ENCODE data around the gene TRIOBP. TPM values are rescaled to one million over a fixed set of nuclear protein-coding genes. Genes with fewer than 3 reads are reported as not detected.

TRIOBP gene
- total and polyA plus RNA-seq, 2 of the 13 experiments (the other 11 are each of a cell fraction or from before 2014, with no cell fraction given) = 6.1 to 15.4 TPM

DNA sequence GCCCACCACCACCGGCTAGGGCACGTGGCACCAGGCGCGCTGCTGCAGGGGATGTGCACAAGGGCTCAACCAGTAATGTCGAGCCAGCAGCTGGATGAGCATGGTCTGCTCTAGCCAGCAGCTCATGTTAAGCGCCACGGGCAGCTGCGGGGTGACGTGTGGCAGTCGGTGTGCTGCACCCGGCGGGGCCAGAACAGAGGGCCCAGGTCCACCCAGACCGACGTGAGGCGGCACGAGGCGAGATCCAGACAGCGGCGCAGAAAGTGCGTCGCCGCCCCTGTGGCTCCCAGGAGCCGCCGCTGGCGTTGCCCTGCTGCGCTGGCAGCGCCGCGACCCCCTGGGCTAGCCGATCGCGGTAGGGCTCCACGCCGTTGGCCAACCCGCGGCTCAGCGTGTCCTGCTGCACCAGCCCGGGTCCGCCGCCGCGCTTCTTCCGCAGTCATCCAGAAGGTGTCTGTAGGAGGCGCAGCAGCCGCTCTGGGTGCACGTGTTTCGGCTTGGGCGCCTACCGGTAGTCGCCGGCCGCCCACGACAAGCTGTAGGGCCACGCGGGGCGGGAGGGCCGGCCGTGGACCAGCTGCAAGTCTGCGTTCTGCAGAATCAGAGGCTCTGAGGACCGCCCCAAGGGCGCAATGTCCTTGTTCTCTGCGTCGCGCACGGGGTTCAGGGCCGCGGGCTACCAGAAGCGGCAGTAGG, 121.7 kb downstream of the TRIOBP start (continued):
- TF ChIP-seq, protein P1, sequence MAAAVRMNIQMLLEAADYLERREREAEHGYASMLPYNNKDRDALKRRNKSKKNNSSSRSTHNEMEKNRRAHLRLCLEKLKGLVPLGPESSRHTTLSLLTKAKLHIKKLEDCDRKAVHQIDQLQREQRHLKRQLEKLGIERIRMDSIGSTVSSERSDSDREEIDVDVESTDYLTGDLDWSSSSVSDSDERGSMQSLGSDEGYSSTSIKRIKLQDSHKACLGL (CRISPR knock-in tag; IDR thresholded peaks at IDR 0.05) = no peak
- TF ChIP-seq, protein P2, sequence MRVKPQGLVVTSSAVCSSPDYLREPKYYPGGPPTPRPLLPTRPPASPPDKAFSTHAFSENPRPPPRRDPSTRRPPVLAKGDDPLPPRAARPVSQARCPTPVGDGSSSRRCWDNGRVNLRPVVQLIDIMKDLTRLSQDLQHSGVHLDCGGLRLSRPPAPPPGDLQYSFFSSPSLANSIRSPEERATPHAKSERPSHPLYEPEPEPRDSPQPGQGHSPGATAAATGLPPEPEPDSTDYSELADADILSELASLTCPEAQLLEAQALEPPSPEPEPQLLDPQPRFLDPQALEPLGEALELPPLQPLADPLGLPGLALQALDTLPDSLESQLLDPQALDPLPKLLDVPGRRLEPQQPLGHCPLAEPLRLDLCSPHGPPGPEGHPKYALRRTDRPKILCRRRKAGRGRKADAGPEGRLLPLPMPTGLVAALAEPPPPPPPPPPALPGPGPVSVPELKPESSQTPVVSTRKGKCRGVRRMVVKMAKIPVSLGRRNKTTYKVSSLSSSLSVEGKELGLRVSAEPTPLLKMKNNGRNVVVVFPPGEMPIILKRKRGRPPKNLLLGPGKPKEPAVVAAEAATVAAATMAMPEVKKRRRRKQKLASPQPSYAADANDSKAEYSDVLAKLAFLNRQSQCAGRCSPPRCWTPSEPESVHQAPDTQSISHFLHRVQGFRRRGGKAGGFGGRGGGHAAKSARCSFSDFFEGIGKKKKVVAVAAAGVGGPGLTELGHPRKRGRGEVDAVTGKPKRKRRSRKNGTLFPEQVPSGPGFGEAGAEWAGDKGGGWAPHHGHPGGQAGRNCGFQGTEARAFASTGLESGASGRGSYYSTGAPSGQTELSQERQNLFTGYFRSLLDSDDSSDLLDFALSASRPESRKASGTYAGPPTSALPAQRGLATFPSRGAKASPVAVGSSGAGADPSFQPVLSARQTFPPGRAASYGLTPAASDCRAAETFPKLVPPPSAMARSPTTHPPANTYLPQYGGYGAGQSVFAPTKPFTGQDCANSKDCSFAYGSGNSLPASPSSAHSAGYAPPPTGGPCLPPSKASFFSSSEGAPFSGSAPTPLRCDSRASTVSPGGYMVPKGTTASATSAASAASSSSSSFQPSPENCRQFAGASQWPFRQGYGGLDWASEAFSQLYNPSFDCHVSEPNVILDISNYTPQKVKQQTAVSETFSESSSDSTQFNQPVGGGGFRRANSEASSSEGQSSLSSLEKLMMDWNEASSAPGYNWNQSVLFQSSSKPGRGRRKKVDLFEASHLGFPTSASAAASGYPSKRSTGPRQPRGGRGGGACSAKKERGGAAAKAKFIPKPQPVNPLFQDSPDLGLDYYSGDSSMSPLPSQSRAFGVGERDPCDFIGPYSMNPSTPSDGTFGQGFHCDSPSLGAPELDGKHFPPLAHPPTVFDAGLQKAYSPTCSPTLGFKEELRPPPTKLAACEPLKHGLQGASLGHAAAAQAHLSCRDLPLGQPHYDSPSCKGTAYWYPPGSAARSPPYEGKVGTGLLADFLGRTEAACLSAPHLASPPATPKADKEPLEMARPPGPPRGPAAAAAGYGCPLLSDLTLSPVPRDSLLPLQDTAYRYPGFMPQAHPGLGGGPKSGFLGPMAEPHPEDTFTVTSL (CRISPR knock-in tag; IDR thresholded peaks at IDR 0.05; ENCODE audit: borderline replicate concordance) = no peak
- 0 out of 2 replicates have a peak, but pooled peaks have one; percentile 13 for TF ChIP-seq EEA1 (CRISPR knock-in tag; IDR thresholded peaks at IDR 0.05; ENCODE audit: borderline replicate concordance)
- TF ChIP-seq AGO2 (optimal IDR thresholded peaks at IDR 0.05; ENCODE audit: low read depth, low read length) = peak; percentile 95
- TF ChIP-seq AGO1 (IDR thresholded peaks at IDR 0.05; ENCODE audit: low read depth, low read length, poor library complexity, severe bottlenecking) = peak; percentile 68
- TF ChIP-seq RBFOX2 (IDR thresholded peaks at IDR 0.05; ENCODE audit: low read depth, low read length) = peak; percentile 54
- TF ChIP-seq ZNF292 (CRISPR knock-in tag; IDR thresholded peaks at IDR 0.05; ENCODE audit: borderline replicate concordance, low read depth) = no peak
- TF ChIP-seq, protein P3, sequence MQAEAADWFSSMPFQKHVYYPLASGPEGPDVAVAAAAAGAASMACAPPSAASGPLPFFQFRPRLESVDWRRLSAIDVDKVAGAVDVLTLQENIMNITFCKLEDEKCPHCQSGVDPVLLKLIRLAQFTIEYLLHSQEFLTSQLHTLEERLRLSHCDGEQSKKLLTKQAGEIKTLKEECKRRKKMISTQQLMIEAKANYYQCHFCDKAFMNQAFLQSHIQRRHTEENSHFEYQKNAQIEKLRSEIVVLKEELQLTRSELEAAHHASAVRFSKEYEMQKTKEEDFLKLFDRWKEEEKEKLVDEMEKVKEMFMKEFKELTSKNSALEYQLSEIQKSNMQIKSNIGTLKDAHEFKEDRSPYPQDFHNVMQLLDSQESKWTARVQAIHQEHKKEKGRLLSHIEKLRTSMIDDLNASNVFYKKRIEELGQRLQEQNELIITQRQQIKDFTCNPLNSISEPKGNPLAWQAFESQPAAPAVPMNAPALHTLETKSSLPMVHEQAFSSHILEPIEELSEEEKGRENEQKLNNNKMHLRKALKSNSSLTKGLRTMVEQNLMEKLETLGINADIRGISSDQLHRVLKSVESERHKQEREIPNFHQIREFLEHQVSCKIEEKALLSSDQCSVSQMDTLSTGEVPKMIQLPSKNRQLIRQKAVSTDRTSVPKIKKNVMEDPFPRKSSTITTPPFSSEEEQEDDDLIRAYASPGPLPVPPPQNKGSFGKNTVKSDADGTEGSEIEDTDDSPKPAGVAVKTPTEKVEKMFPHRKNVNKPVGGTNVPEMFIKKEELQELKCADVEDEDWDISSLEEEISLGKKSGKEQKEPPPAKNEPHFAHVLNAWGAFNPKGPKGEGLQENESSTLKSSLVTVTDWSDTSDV (CRISPR knock-in tag; IDR thresholded peaks at IDR 0.05) = no peak
